RPMI8226 (cell line): ENCODE results near the gene SYNCRIP.
"Not testable (repeated sequence)": the region's sequence is repeated elsewhere in the genome, so short reads cannot be mapped to it uniquely, and the experiment has no call there.

Experiments used
- DNase-seq: peaks from one replicate; pipeline ENCODE4 v3.0.0-alpha.2; 2015

The SYNCRIP gene

GRCh38 chr6:85642774-85643536 lies at the start of gene SYNCRIP:
SYNCRIP (minus strand) TSS chr6:85642886; CDS start chr6:85641439, 1,447 bp downstream.
- peak; percentile 96 for DNase-seq

GRCh38 chr6:85691478-85691877 lies 48.8 kb upstream of the SYNCRIP start:
- DNase-seq, result no peak

- no peak for DNase-seq
Observed at GRCh38 chr6:85690071-85690470, 47.4 kb upstream of the SYNCRIP start.

GRCh38 chr6:85685713-85686112 lies 43.0 kb upstream of the SYNCRIP start:
- no peak for DNase-seq

- no peak for DNase-seq
Observed at GRCh38 chr6:85684809-85685171, 42.1 kb upstream of the SYNCRIP start.

- DNase-seq, result no peak
Observed at GRCh38 chr6:85684133-85684808, 41.6 kb upstream of the SYNCRIP start.

GRCh38 chr6:85681899-85682298 lies 39.2 kb upstream of the SYNCRIP start:
- not testable (repeated sequence) for DNase-seq

- no peak for DNase-seq
Observed at GRCh38 chr6:85680388-85680787, 37.7 kb upstream of the SYNCRIP start.

- no peak for DNase-seq
Observed at GRCh38 chr6:85679445-85680123, 36.9 kb upstream of the SYNCRIP start.

GRCh38 chr6:85678602-85679444 lies 36.1 kb upstream of the SYNCRIP start:
- peak; percentile 97 for DNase-seq

- no peak for DNase-seq
Observed at GRCh38 chr6:85678026-85678601, 35.4 kb upstream of the SYNCRIP start.

- DNase-seq, result no peak
Observed at GRCh38 chr6:85677234-85677956, 34.7 kb upstream of the SYNCRIP start.

GRCh38 chr6:85676086-85676729 lies 33.5 kb upstream of the SYNCRIP start:
- DNase-seq, result no peak

GRCh38 chr6:85675030-85675819 lies 32.5 kb upstream of the SYNCRIP start:
- DNase-seq, result no peak

GRCh38 chr6:85674604-85675003 lies 31.9 kb upstream of the SYNCRIP start:
- DNase-seq, result no peak

- DNase-seq, result no peak
Observed at GRCh38 chr6:85673198-85674139, 30.8 kb upstream of the SYNCRIP start.

- DNase-seq, result no peak
Observed at GRCh38 chr6:85672623-85673022, 29.9 kb upstream of the SYNCRIP start.

GRCh38 chr6:85672050-85672449 lies 29.4 kb upstream of the SYNCRIP start:
- peak; percentile 42 for DNase-seq

GRCh38 chr6:85670573-85670972 lies 27.9 kb upstream of the SYNCRIP start:
- no peak for DNase-seq
